HEK293 (cell line): ENCODE results near the gene SLC16A5.
A peak's percentile ranks its signal among the peaks of the same experiment; 100 is the strongest.

ENCODE experiments used
- ATF2 ChIP-seq: fragments of 450-650 bp; formaldehyde crosslinking; IDR thresholded peaks from 2 replicates; pipeline ENCODE4 v1.5.1; 2016; ENCODE audit warnings: missing biosample characterization, missing genetic modification characterization, low read depth
- BCL6B ChIP-seq: fragments of 450-650 bp; formaldehyde crosslinking; IDR thresholded peaks from 2 replicates; pipeline ENCODE4 v1.5.1; 2017; ENCODE audit warnings: missing biosample characterization, missing genetic modification characterization
- CTCF ChIP-seq: fragments of 450-650 bp; formaldehyde crosslinking; IDR thresholded peaks from 2 replicates; pipeline ENCODE4 v1.5.1; 2016; ENCODE audit warnings: missing biosample characterization, missing genetic modification characterization
- KLF1 ChIP-seq: fragments of 450-650 bp; formaldehyde crosslinking; IDR thresholded peaks from 2 replicates; pipeline ENCODE4 v1.5.1; 2016; ENCODE audit warnings: missing biosample characterization, missing genetic modification characterization
- KLF16 ChIP-seq: fragments of 450-650 bp; formaldehyde crosslinking; IDR thresholded peaks from 2 replicates; pipeline ENCODE4 v1.5.1; 2017; ENCODE audit warnings: missing biosample characterization, missing genetic modification characterization
- OSR2 ChIP-seq: fragments of 450-650 bp; formaldehyde crosslinking; IDR thresholded peaks from 2 replicates; pipeline ENCODE4 v1.5.1; 2016; ENCODE audit warnings: missing biosample characterization, missing genetic modification characterization
- RBAK ChIP-seq: fragments of 450-650 bp; formaldehyde crosslinking; IDR thresholded peaks from 2 replicates; pipeline ENCODE4 v1.5.1; 2016; ENCODE audit warnings: missing biosample characterization, missing genetic modification characterization
- TRIM28 ChIP-seq: IDR thresholded peaks from 2 replicates; pipeline ENCODE4 v1.6.1; 2011; ENCODE audit warnings: low read length, control low read depth, borderline replicate concordance
- WT1 ChIP-seq: fragments of 450-650 bp; formaldehyde crosslinking; IDR thresholded peaks from 2 replicates; pipeline ENCODE4 v1.5.1; 2016; ENCODE audit warnings: missing biosample characterization, missing genetic modification characterization
- ZBTB7A ChIP-seq: fragments of 450-650 bp; formaldehyde crosslinking; IDR thresholded peaks from 2 replicates; pipeline ENCODE4 v1.5.1; 2016; ENCODE audit warnings: low read depth, missing biosample characterization, missing genetic modification characterization
- ZEB2 ChIP-seq: fragments of 450-650 bp; formaldehyde crosslinking; IDR thresholded peaks from 2 replicates; pipeline ENCODE4 v1.5.1; 2016; ENCODE audit warnings: missing biosample characterization, missing genetic modification characterization
- ZFHX2 ChIP-seq: fragments of 450-650 bp; formaldehyde crosslinking; conservative IDR thresholded peaks from 2 replicates; pipeline ENCODE4 v1.5.1; 2016; ENCODE audit warnings: missing biosample characterization, missing genetic modification characterization
- ZNF114 ChIP-seq: fragments of 450-650 bp; formaldehyde crosslinking; IDR thresholded peaks from 2 replicates; pipeline ENCODE4 v1.5.0; 2017; ENCODE audit warnings: missing biosample characterization, missing genetic modification characterization
- ZNF155 ChIP-seq: fragments of 450-650 bp; formaldehyde crosslinking; IDR thresholded peaks from 2 replicates; pipeline ENCODE4 v1.5.1; 2016; ENCODE audit warnings: missing biosample characterization, missing genetic modification characterization
- ZNF19 ChIP-seq: fragments of 450-650 bp; formaldehyde crosslinking; IDR thresholded peaks from 2 replicates; pipeline ENCODE4; 2016; ENCODE audit warnings: missing biosample characterization, missing genetic modification characterization, low read depth
- ZNF211 ChIP-seq: fragments of 450-650 bp; formaldehyde crosslinking; IDR thresholded peaks from 2 replicates; pipeline ENCODE4 v1.5.1; 2016; ENCODE audit warnings: low read depth, missing biosample characterization, missing genetic modification characterization
- ZNF223 ChIP-seq: fragments of 450-650 bp; formaldehyde crosslinking; IDR thresholded peaks from 2 replicates; pipeline ENCODE4 v1.5.1; 2016; ENCODE audit warnings: missing biosample characterization, missing genetic modification characterization
- ZNF23 ChIP-seq: fragments of 450-650 bp; formaldehyde crosslinking; IDR thresholded peaks from 2 replicates; pipeline ENCODE4 v1.5.1; 2016; ENCODE audit warnings: missing biosample characterization, missing genetic modification characterization, borderline replicate concordance
- ZNF239 ChIP-seq: fragments of 450-650 bp; formaldehyde crosslinking; IDR thresholded peaks from 2 replicates; pipeline ENCODE4 v1.5.1; 2016; ENCODE audit warnings: missing biosample characterization, missing genetic modification characterization
- ZNF248 ChIP-seq: fragments of 450-650 bp; formaldehyde crosslinking; IDR thresholded peaks from 2 replicates; pipeline ENCODE4 v1.5.1; 2017; ENCODE audit warnings: missing biosample characterization, missing genetic modification characterization
- ZNF292 ChIP-seq: fragments of 450-650 bp; formaldehyde crosslinking; IDR thresholded peaks from 2 replicates; pipeline ENCODE4 v1.5.1; 2016; ENCODE audit warnings: low read depth, missing biosample characterization, missing genetic modification characterization, borderline replicate concordance
- ZNF302 ChIP-seq: fragments of 450-650 bp; formaldehyde crosslinking; IDR thresholded peaks from 2 replicates; pipeline ENCODE4 v1.5.1; 2016; ENCODE audit warnings: missing biosample characterization, missing genetic modification characterization, low read depth
- ZNF324 ChIP-seq: fragments of 450-650 bp; formaldehyde crosslinking; IDR thresholded peaks from 2 replicates; pipeline ENCODE4 v1.5.1; 2016; ENCODE audit warnings: missing biosample characterization, missing genetic modification characterization
- ZNF423 ChIP-seq: fragments of 450-650 bp; formaldehyde crosslinking; IDR thresholded peaks from 2 replicates; pipeline ENCODE4 v1.5.1; 2016; ENCODE audit warnings: missing biosample characterization, missing genetic modification characterization
- ZNF48 ChIP-seq: fragments of 450-650 bp; formaldehyde crosslinking; IDR thresholded peaks from 2 replicates; pipeline ENCODE4 v1.5.1; 2016; ENCODE audit warnings: missing biosample characterization, missing genetic modification characterization
- ZNF514 ChIP-seq: fragments of 450-650 bp; formaldehyde crosslinking; IDR thresholded peaks from 2 replicates; pipeline ENCODE4 v1.5.1; 2016; ENCODE audit warnings: missing biosample characterization, missing genetic modification characterization
- ZNF558 ChIP-seq: fragments of 450-650 bp; formaldehyde crosslinking; IDR thresholded peaks from 2 replicates; pipeline ENCODE4 v1.5.1; 2016; ENCODE audit warnings: missing biosample characterization, missing genetic modification characterization
- ZNF639 ChIP-seq: fragments of 450-650 bp; formaldehyde crosslinking; IDR thresholded peaks from 2 replicates; pipeline ENCODE4 v1.5.1; 2016; ENCODE audit warnings: missing biosample characterization, missing genetic modification characterization
- ZNF670 ChIP-seq: fragments of 450-650 bp; formaldehyde crosslinking; IDR thresholded peaks from 2 replicates; pipeline ENCODE4 v1.5.1; 2016; ENCODE audit warnings: missing biosample characterization, missing genetic modification characterization, low read depth
- ZNF747 ChIP-seq: fragments of 450-650 bp; formaldehyde crosslinking; IDR thresholded peaks from 2 replicates; pipeline ENCODE4 v1.5.1; 2016; ENCODE audit warnings: missing biosample characterization, missing genetic modification characterization
- ZSCAN30 ChIP-seq: fragments of 450-650 bp; IDR thresholded peaks from 2 replicates; pipeline ENCODE4 v1.5.1; 2018; ENCODE audit warnings: missing biosample characterization, mild to moderate bottlenecking, missing genetic modification characterization, moderate library complexity
- ZXDB ChIP-seq: fragments of 450-650 bp; formaldehyde crosslinking; IDR thresholded peaks from 2 replicates; pipeline ENCODE4 v1.5.1; 2016; ENCODE audit warnings: missing biosample characterization, missing genetic modification characterization
- TF ChIP-seq, protein P1 (sequence below): fragments of 450-650 bp; formaldehyde crosslinking; optimal IDR thresholded peaks from 2 replicates; pipeline ENCODE3; 2016; ENCODE audit warnings: missing biosample characterization, mild to moderate bottlenecking, missing genetic modification characterization
- TF ChIP-seq, protein P2 (sequence below): fragments of 450-650 bp; formaldehyde crosslinking; IDR thresholded peaks from 2 replicates; pipeline ENCODE4 v1.5.1; 2017; ENCODE audit warnings: missing biosample characterization, missing genetic modification characterization

The SLC16A5 gene

DNA sequence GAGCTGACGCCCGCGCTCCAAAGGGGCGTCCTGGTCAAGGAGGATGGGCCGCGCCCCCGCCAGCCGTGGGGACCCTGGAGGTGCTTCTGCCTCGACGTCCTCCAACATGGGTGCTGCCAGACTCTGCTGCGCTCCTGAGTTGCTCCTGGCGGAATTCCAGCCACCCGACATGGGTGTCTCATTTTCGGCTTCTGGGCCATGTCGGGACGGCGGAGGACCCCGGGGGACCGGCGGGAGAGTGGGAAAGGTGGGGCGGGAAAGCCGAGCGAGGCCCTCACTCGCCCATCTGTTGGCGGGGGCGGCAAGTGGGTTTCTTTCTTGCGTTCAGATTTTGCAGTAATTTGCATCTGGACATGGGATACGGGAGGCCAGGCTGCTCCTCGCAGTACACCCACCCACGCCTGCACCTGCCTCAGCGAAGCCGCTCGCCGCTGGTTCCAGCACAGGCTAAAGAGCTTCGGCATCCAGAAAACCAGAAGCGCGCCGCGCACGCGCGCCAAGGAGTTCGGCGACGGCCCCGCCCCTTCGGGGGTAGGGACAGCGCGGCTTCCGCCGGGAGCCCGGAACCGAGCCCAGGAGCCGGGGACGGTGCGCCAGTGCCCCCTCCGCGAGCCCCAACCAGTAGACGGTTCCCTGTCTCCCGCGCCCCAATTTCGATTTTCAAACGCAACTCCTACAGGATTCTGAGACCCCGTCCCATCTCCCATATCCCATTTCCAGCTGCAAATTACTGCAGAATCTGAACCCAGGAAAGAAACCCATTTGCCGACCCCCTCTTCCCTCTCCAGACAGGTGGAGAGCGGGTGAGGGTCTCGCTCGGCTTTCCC, 21.9 kb downstream of the SLC16A5 start, which contains the start of gene ARMC7 (continued):
- TF ChIP-seq CTCF (tag by site-specific recombination) (peak; percentile 10; the same call in 1 of the 2 replicates), ATF2 (no peak), ZNF239 (tag by site-specific recombination) (no peak), ZNF324 (tag by site-specific recombination) (no peak), ZXDB (tag by site-specific recombination) (0 out of 2 replicates have a peak, but pooled peaks have one; percentile 14), ZNF48 (tag by site-specific recombination) (no peak), KLF1 (tag by site-specific recombination) (0 out of 2 replicates have a peak, but pooled peaks have one; percentile 10), ZNF211 (no peak), TRIM28 (no peak), RBAK (tag by site-specific recombination) (no peak), KLF16 (tag by site-specific recombination) (no peak; the same call in 1 of the 2 replicates), ZNF223 (tag by site-specific recombination) (no peak), ZBTB7A (no peak), ZNF155 (tag by site-specific recombination) (no peak), ZNF19 (tag by site-specific recombination) (no peak), ZSCAN30 (tag by site-specific recombination) (no peak), ZNF747 (tag by site-specific recombination) (no peak), BCL6B (no peak), ZFHX2 (tag by site-specific recombination) (peak; percentile 88), ZEB2 (peak; percentile 34; the same call in 1 of the 2 replicates), ZNF292 (tag by site-specific recombination) (no peak), ZNF423 (tag by site-specific recombination) (no peak), WT1 (tag by site-specific recombination) (no peak), ZNF302 (tag by site-specific recombination) (no peak), ZNF114 (no peak), OSR2 (peak; percentile 72), ZNF514 (tag by site-specific recombination) (no peak), ZNF639 (tag by site-specific recombination) (no peak), ZNF670 (tag by site-specific recombination) (no peak), ZNF558 (tag by site-specific recombination) (no peak), ZNF23 (no peak), ZNF248 (tag by site-specific recombination) (no peak)
- TF ChIP-seq, protein P1, sequence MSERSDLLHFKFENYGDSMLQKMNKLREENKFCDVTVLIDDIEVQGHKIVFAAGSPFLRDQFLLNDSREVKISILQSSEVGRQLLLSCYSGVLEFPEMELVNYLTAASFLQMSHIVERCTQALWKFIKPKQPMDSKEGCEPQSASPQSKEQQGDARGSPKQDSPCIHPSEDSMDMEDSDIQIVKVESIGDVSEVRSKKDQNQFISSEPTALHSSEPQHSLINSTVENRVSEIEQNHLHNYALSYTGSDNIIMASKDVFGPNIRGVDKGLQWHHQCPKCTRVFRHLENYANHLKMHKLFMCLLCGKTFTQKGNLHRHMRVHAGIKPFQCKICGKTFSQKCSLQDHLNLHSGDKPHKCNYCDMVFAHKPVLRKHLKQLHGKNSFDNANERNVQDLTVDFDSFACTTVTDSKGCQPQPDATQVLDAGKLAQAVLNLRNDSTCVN (tag by site-specific recombination): peak; percentile 81
- TF ChIP-seq, protein P2, sequence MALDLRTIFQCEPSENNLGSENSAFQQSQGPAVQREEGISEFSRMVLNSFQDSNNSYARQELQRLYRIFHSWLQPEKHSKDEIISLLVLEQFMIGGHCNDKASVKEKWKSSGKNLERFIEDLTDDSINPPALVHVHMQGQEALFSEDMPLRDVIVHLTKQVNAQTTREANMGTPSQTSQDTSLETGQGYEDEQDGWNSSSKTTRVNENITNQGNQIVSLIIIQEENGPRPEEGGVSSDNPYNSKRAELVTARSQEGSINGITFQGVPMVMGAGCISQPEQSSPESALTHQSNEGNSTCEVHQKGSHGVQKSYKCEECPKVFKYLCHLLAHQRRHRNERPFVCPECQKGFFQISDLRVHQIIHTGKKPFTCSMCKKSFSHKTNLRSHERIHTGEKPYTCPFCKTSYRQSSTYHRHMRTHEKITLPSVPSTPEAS: no peak
